GM18519 (cell line): ENCODE data around the gene GDPD2.

ENCODE experiments used
- ATAC-seq: cut with Tn5 transposase; IDR thresholded peaks from one replicate; pipeline ENCODE4 v1.9.1; 2021; ENCODE audit warnings: mild to moderate bottlenecking, moderate library complexity; ENCODE audit not compliant: unreplicated experiment, low FRiP score

Gene GDPD2

DNA sequence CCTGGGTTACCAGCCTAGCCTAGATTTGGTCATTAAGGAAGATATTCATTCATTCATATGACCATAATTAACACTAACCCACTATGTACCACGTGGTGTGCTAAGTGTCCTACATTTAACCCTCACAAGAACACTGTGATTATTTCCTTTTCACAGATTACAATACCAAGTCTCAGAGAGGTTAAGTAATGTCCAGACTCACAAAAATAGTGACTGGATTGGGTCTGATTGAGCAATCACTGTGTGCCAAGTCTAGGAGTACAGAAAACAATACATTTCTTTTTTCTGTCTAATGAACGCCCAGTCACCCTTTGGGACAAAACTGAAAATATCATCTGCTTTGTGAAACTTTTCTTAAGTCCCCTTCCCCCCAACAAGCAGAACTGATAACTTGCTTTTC is 13.9 kb downstream of the GDPD2 start:
- no peak for ATAC-seq

DNA sequence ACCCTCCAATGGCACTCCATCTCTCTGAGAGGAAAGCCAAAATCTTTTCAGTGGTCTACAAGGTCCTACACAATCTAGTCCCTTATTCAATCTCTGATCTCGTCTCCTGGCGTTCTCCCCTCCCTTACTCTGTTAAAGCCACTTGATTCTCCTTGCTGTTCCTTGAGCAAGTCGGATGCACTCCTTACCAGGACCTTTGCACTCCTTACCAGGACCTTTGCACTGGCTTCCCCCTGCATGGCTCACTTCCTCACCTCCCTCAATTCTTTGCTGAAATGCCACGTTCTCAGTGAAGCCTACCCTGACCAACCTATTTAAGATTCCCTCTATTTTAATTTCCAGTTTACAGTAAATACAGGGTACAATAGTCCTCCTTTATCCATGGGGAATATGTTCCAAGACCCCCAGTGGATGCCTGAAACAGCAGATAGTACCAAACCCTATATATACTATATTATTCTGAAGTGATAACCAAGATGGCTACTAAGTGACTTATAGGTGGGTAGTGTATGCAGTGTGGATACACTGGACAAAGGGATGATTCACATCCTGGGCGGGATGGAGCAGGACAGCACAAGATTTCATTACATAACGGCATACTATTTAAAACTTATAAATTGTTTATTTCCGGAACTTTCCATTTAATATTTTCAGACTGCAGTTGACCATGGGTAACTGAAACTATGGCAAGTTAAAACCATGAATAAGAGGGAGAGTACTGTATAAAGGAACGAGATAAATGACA is 15.0 kb downstream of the GDPD2 start:
- no peak for ATAC-seq

DNA sequence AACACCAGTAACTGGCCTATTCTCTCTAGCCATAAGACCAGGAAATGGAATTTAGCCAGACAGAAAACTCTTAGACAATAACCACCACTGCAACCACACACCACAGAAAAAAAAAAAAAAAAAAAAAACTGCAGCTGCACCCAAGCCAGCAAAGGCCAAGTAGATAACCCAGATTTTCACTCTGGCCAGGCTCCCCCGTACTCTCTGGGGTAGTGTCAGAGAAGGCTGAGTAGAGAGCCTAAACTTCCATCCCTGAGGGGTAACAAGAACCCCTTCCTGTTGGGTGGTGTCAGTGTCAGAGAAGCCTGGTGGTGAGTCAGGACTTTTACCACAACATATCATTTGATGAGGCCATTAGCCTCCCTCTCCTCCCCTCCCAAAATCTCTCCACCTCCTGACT is 15.9 kb downstream of the GDPD2 start:
- ATAC-seq = no peak

DNA sequence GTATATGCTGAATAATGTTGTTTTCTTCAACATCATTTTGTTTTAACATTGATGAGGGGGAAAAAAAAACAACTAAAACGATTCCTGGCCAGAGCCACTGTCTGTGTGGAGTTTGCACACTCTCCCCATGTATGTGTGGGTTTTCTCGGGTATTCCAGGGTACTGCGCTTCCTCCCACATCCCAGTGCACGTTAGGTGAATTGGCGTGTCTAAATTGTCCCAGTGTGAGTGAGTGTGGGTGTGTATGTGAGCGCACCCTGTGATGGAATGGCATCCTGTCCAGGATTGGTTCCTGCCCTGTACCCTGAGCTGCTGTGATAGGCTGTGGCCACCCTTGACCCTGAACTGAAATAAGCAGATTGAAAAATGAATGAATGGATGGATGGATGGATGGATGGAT is 19.1 kb downstream of the GDPD2 start:
- ATAC-seq = no peak

DNA sequence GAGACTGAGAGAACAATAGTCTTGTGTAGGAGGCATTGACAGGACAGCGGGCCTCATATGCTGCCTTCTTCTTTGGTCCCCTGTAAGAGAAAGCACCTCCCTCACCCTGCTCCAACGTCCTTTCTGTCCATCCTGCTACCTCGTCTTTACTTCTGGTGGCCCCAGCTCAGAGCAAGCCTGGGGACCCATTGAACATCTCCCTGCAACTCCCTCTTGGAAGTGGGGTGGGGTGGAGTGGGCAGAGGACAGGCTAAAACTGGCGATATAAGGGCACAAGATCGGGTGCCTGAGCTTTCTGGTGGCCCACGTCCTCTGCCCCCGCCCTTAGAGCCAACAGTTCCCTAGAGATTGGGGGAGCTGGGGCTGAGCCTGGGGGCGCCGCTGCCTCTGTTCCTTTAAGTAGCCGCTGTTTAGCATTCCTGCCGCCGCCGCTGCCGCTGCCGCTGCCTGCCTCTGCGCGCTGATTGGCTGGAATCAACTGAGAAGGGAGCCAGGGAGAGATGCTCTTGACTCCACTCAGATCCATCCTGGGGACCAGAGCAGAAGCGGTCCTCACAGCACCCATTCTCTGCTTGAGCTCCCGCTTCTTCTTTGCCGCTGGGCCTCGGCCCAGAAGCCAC is 21.3 kb downstream of the GDPD2 start, which contains the start of gene DLG3:
DLG3 (plus strand) TSS at position 510 of the 620 bp plus-strand sequence. CDS start 367 bp downstream, outside the sequence.
- no peak for ATAC-seq

DNA sequence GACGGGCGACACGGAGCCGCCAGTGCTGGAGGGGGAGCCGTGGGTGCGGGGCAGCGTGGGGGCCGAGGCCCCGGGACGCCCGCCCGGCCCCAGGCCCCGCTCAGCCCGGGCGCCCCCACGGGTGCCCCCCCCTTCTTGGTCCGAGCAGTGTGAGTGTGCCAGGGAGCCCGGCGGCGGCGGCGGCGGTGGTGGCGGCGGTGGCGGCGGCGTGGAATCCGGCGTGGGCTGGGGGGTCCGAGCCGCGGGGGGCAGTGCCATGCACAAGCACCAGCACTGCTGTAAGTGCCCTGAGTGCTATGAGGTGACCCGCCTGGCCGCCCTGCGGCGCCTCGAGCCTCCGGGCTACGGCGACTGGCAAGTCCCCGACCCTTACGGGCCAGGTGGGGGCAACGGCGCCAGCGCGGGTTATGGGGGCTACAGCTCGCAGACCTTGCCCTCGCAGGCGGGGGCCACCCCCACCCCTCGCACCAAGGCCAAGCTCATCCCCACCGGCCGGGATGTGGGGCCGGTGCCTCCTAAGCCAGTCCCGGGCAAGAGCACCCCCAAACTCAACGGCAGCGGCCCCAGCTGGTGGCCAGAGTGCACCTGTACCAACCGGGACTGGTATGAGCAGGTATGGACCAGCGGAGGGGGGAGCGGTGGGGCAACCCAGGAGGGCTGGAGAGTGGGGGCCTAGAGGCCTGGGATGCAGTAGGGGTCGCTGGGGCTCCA is 22.0 kb downstream of the GDPD2 start:
- no peak for ATAC-seq

DNA sequence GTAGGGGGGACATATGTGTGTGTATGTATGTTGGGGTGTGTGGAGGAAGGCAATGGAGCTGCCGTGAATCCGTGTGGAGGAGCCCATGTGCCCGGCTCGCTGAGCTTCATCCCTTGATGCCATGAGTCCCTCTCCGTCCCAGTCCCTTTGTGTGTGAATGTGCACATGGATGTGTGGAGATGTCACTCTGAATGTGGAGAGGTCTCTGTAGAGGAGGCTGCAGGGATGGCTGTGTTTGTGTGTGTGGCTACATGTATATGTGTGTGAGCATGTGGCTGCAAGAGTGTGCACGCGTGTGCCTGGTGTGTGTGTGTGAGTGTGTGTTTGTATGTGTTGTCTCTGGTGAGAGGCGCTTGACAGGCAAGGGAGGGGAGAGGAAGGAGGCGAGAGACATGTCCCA is 22.8 kb downstream of the GDPD2 start:
- ATAC-seq = no peak

DNA sequence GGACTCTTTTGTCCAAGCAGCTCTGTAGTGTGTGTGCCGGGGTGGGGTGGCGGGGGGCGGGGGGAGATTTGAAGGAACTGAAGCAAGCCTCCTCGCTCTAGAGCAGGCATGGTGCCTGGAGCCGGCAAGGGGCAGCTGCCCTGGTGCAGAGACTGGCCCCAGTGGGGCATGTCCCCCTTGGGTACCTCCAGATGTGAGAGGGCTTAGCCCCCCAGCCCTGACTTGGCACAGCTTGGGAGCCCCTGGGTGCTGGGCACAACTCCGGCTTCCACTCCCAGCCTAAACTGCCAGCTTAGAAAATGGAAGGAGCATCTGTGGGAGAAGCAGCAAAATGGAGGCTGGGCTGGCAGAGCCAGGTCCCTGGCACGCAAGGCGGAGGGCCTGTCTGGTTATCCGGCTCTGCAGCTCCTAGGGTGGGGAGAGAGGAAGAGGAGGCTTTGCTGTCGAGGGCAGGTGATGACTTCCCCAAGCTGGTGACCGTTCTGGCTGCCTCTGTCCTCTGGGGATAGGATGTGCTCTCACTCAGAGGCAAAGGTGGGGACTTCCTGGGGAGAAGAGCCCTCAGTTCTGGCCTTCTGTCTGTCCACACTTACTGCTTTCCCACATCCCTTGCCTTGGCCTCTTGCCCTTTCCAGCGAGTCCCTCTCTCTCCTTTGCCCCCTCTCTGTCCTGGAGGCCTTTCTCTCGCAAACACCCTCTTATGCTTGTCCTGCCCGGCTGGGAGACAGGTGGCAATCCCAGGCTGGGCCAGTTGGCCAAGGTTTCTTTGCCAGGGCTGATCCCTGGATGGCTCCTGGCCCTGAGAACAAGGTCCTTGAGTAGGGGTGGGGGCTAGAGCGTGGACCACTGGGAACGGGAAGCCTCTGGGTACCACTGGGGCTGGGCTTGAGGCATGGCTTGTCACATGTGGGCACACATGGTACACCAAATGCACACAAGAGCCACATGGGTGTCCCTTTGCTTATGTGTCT is 23.6 kb downstream of the GDPD2 start:
- ATAC-seq = no peak

DNA sequence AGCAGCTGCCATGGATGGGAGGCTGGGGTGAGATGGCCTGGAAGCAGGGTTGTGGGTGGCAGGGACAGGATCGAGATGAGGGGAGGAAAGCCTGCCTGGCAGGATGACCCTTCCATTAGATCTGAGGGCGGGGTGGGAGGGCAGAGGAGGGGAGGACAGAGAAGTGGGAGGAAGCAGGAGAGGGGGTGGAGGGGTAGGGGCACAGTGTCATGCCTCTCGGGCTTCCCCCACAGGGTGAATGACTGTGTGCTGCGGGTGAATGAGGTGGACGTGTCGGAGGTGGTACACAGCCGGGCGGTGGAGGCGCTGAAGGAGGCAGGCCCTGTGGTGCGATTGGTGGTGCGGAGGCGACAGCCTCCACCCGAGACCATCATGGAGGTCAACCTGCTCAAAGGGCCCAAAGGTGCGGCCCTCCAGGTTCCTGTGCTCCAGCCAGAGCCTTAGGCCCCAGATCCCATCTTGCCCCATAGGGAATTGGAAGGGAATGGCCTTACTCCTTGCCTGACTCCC is 26.4 kb downstream of the GDPD2 start:
- no peak for ATAC-seq

DNA sequence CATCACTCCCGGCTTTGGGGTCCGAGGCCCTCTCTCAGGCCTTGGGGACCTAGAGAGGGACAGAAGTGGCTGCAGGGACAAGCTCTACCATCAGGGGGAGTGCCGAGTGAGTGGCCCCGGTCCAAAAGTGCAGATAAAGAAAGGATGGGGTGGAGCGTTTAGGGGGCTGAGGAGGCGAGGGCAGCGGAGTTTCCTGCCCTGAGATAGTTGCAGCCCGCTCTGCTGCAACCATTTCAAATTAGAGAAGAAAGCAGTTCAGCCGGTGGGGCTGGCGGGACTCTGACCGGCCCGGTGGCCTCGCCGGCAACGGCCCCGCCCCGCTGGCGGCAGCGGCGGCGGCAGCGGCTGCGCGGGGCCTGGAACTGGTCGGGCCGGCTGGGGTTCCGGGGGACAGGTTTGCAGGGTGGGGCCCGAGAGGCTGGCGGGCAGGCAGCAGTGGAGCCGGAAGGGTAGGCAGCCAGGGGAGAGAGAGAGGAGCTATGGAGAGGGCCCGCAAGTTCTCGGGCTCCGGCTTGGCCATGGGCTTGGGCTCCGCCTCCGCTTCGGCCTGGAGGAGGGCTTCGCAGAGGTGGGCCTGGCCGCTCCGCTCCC is 29.1 kb downstream of the GDPD2 start:
- ATAC-seq = no peak

DNA sequence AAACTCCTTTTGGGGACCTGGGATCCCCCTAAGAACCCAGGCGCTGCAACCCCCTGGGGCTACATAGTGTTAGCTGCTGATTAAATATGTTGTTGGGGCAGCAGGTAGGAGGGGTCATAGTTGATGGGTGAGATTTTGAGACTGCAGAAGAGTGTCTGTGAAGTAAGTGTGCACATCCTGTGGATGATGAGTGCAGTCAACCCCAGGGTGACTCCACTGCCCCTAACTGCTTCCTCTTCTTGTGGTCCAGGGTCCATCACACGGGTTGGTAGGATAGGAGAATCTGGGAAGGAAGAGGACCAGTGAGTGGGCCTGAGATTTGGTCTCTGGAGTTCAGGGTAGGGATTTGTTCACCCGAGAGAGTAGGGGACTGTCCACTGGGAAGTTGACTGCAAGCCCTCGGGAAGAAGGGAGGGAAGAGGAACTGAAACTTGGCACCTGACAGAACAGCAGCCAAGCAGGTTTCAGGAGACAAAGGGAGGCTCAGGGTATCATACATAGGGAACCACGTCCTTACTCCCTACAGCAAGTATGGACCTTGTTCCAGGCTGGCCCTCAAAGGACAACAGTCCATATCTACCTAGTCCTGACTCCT is 30.0 kb downstream of the GDPD2 start:
- no peak for ATAC-seq

DNA sequence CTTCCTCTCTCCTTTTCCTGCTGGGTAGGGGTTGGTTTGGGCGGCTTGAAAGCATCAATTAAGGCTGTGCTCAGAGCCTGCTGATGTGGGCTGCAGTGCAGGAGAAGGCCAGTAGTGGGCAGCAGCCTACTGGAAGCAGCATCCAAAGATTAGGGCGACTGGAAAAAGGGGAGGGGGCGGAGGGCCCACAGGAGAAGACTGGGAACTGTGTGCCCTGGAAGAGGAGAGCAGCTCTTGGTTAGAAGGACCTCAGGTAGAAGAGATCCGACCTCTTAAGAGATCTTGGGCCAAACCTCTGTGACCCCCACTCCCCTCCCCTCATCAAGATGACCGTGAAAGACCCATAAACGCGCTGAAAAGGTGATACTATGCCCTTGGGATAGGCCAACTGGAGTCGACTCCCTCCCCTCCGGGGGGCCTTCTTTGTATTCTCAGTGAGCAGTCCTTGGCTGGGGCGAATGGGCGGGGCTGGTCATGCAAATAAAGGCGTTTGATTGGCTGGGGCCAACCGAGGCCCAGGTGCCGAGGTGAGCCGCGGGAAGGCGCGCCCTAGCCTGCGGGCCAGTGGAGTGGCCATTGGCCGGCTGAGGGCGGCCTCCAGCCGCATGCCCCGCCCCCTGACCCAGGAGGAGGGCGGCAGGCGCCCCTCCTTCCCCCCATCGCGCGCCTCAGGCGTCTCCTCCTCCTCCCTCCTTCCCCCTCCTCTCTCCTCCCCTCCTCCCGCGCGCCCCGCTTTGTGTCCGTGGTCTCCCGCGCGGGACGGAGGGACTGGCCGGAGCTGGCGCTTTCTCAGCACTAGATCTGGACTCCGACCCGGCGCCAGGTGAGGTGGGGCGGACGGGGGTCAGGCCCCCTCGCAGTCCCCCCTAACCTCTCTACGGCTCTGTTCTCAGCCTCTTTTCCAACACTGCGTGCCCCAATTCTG is 31.6 kb downstream of the GDPD2 start:
- ATAC-seq = no peak

DNA sequence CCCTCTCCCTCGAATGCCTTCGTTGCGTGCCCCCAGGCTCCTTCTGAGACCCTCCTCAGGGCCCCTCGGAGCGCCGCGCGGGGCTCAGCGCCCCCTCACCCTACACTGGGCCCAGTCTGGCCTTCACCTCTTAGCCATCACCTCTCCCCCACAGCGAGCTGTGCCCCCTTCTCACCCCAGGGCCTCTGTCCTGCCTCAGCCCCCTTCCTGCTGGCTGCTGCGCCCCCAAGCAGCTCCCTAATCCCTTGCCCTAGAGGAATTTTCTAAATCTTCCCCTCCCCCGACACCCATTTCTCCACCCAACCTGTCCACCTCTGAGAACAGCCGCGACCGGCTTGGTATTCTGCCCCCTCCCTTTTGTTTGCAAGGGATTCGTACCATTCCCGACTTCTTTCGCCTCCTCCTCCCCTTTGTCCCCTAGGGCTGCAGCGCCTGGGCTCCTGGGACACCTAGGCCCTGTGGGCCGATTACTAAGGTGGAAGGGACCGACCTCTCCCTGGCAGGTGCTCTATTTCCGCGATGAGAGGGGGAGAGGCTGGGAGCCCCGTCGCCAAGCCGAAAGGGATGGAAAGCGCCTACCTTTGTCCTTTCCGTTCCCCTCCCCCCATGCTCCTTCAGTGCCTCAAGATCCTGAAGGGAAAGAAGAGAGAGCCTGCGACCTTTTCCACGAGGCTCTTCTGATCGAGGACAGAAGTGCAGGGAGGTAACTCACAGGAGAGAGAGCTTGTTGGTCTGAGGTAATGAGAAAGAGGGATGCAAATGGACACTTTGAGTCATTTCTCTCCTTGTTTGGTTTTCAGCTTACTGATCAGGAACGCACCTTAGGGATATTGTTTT is 32.5 kb downstream of the GDPD2 start:
- no peak for ATAC-seq

DNA sequence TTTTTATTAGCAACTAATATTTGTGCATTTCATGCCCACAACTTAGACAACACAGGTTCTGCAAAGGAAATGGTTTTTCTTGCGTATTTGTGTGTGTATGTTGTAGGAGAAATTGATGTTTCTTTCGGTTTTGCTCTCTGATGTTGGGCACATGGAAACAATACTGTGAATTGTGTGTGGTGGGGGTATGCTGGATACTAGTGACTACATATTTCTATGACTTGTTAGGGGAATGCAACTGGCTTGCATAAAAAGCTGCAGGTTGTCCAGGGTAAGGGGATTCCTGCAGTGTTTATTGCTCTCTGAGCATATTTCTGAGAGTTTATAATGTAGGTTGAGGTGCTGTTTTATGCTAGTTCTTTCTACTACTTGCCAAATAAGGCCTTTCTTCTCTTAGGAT is 33.1 kb downstream of the GDPD2 start:
- no peak for ATAC-seq

DNA sequence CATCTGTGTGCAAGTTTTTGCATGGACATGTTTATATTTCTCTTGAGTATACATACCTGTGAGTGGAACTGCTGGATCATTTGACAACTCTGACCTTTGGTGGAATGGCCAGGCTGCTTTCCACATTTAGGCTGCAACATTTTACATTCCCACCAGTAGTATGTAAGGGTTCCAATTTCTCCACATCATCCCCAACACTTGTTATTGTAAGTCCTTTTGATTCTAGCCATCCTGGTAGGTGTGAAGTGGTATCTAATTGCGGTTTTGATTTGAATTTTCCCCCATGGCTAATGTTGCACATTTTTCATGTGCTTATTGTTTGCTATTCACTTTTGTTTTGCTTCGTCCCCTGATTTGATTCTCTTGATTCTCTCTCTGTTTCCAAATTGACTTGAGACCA is 37.9 kb downstream of the GDPD2 start:
- ATAC-seq = no peak

DNA sequence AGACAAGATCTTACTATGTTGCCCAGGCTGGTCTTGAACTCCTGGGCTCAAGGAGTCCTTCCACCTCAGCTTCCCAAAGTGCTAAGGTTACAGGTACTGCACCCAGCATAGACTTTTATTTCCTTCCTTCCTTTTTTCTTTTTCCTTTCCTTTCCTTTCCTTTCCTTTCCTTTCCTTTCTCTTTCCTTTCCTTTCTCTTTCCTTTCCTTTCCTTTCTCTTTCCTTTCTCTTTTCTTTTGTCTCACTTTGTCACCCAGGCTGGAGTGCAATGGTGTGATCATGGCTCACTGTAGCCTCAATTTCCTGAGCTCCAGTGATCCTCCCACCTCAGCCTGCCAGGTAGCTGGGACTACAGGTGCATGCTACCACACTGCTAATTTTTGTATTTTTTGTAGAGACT is 40.9 kb downstream of the GDPD2 start:
- no peak for ATAC-seq

DNA sequence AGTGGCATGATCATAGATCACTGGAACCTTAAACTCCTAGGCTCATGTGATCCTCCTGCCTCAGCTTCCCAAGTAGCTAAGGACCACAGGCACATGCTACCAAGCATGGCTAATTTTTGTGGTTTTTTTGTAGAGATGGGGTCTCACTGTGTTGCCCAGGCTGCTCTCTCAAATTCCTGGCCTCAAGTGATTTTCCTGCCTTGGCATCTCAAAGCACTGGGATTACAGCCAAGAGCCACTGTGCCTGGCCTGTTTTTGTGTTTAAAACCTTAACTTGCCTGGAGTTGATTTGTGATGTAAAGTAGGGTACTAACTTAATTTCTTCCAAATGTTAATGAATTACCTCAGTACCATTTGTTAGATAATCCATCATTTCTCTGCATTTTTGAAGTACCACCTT is 43.9 kb downstream of the GDPD2 start:
- no peak for ATAC-seq

DNA sequence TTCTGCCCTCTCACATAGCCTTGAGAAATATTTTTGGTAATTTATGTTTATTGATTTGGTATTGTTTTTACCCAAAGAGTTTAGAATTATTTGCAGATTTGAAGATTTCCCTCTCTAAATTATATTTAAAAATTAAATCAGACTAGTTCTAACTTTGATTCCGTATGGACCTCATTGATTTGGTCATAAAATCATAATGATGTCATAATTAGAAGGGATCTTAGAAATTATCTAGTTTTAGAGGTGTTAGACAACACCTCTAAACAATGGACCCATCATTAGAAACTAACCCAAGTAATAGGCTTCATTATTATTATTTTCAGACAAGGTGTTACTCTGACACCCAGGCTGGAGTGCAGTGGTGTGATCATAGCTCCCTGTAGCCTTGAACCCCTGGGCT is 45.6 kb downstream of the GDPD2 start:
- ATAC-seq = no peak
